ENCODE results near the gene SNRK. TPM values are rescaled to one million over a fixed set of nuclear protein-coding genes. Genes with fewer than 3 reads are reported as not detected.

SNRK gene
- total RNA-seq, 1 experiment from 2014 or later, result 9.7 TPM

DNA sequence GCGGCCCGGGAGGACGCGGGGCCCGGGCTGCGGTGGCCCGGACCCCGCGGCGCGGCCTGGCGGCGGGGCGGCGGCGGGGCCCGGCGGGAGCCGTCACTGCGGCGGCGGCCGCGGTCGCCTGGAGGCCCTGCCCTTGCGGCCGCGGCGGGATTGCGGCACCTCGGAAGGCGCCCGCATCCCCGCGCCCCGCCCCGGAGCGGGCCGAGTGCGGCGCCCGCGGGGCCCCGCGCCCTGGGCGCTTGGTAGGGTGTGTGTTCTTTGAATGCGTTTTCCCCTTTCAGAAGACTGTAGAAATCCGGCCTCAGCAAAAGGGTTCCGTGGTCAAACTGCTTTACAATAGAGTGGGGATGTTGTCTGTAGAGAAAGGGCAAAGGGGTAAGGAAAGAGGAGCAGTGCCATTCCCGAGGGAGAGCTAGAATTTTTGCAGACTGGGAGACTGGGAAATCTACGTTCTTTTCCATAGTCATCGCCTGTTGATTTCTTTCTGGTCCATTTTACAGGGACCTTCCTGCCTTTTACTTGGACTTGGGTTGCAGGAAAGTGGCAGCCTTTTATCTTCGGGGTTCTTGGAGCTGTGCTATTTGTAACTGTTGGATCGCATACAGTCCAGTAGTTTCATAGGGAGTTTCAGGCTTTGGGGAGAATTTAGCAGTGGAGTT is 630 bp downstream of the SNRK start:
- no peaks in the 10 kb centered on the region; the same call in 1 of the 2 replicates for H3K36me3 ChIP-seq (replicated peaks; ENCODE audit: control insufficient read depth, insufficient read depth, low read length)
- H3K27me3 ChIP-seq (ENCODE audit: control insufficient read depth, insufficient read depth, low read length), result peaks cover 2% of the 10 kb centered on the region; the same call in 1 of the 2 replicates
- H3K4me3 ChIP-seq (ENCODE audit: insufficient read depth, low read depth, low read length), result peak overlapping the region; percentile 70
- DNase-seq, result peak; percentile 78

DNA sequence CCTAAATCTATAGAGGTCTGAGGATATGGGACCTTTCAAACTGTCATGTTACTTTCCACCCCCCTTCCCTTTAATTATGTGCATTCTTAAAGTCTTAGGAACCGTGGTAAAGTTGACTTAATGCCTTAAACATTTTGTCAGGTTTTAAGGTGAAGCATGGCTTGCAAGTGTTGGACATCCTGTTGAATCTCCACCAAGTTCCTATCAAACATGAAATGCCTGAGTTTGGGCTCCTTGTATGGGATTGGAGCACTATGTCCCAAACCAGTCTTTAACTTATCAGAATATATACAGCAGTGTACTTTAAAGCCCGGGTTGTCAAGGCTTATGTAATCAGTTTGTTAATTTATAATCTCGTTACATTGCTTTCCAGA is 1.1 kb downstream of the SNRK start:
- no peak for DNase-seq
- H3K27me3 ChIP-seq (ENCODE audit: control insufficient read depth, insufficient read depth, low read length), result peaks cover 2% of the 10 kb centered on the region; the same call in 1 of the 2 replicates
- no peaks in the 10 kb centered on the region; the same call in 1 of the 2 replicates for H3K36me3 ChIP-seq (replicated peaks; ENCODE audit: control insufficient read depth, insufficient read depth, low read length)
- H3K4me3 ChIP-seq (ENCODE audit: insufficient read depth, low read depth, low read length), result peak overlapping the region; percentile 70

DNA sequence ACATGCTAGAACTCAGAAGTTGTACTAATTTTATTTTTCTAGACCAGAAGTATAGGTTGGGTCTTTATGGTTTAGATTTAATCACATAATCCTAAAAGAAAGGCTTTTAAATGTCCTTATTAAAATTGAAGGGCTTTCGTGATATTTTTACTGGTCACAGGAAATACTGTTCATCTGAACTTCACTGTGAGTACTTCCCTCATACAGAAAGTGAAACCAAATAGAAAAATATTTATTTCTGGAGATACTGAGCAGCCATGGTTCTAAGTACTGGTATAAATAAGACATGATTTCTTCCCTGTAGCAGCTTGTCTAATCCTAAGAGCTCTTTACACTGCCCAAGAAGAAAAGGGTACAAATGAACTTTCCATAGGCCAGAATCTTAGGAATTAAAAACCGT is 2.0 kb downstream of the SNRK start:
- no peak for DNase-seq
- no peak overlapping the region for H3K4me3 ChIP-seq (ENCODE audit: insufficient read depth, low read depth, low read length)
- peaks cover 2% of the 10 kb centered on the region; the same call in 1 of the 2 replicates for H3K27me3 ChIP-seq (ENCODE audit: control insufficient read depth, insufficient read depth, low read length)
- H3K36me3 ChIP-seq (replicated peaks; ENCODE audit: control insufficient read depth, insufficient read depth, low read length), result no peaks in the 10 kb centered on the region; the same call in 1 of the 2 replicates

DNA sequence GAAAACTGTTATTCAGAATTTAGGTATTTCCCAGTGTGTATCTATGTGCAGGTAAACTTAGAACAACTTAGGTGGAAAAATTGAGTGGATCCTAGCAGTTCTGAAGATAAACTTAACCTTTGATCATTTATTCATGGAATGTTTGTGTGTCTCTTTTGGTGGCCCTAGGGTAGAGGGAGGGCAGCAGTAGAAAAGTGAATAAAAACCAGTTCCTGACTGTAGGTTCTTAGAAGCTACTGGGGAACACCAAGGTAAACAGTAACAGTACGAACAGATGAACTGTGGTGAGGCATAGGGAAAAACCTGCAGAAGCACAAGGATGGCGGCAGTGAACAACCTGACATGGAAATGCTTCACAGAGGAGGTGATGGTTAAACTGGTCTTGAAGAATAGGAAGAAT is 2.5 kb downstream of the SNRK start:
- DNase-seq, result no peak
- Histone ChIP-seq H3K36me3 (replicated peaks; ENCODE audit: control insufficient read depth, insufficient read depth, low read length) (no peaks in the 10 kb centered on the region; the same call in 1 of the 2 replicates), H3K27me3 (ENCODE audit: control insufficient read depth, insufficient read depth, low read length) (peaks cover 2% of the 10 kb centered on the region; the same call in 1 of the 2 replicates), H3K4me3 (ENCODE audit: insufficient read depth, low read depth, low read length) (no peak overlapping the region)

DNA sequence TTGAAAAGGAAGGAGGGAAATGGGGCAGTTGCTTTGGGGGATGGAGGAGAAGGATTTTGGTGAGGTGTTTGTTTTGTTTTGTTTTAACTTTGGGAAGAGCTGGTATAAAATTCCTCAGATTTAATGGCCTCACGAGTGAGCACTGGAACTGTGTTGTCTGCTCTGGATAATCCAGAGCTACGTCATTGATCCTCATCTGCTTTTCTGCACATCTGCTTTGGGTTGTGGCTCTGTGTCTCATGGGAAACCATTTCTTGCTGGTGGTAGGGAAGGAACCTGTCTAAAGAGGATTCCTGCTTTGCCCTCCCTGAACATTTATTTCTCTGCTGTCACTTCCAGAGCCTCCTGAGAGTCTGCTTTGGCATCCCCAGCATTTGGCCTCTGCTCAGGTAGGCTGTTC is 3.1 kb downstream of the SNRK start:
- Histone ChIP-seq H3K4me3 (ENCODE audit: insufficient read depth, low read depth, low read length) (no peak overlapping the region), H3K27me3 (ENCODE audit: control insufficient read depth, insufficient read depth, low read length) (peaks cover 2% of the 10 kb centered on the region; the same call in 1 of the 2 replicates), H3K36me3 (replicated peaks; ENCODE audit: control insufficient read depth, insufficient read depth, low read length) (no peaks in the 10 kb centered on the region; the same call in 1 of the 2 replicates)
- DNase-seq, result no peak

DNA sequence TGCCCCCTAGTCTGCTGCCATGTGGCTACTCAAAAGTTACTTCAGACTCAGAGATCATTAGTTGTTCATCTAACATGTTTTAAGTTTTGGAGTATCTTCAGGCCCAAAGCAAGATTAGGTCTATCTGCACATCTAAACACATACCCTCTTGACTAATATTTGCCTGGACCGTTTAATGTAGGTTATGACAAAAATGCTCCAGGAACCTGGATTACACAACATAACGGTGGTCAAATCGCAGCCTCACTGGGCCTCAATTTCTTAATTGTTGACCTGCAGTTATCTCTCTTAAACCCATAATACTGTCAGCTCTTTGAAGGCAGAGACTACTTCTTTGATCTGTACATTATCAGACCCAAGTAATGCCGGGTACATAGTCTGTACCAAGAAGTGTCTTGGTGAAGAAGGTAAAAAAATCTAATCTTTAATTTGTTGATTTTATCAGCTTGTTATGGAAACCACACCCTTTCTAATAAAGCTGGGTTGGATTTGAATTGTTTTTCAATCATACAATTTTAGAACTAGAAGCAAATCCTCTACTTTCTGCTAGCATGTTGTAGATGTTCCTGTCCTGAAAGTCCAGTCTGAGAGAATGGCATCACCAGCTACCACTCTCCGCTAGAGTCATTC is 3.6 kb downstream of the SNRK start:
- no peak for DNase-seq
- H3K27me3 ChIP-seq (ENCODE audit: control insufficient read depth, insufficient read depth, low read length), result peaks cover 2% of the 10 kb centered on the region; the same call in 1 of the 2 replicates
- H3K36me3 ChIP-seq (replicated peaks; ENCODE audit: control insufficient read depth, insufficient read depth, low read length), result no peaks in the 10 kb centered on the region; the same call in 1 of the 2 replicates
- H3K4me3 ChIP-seq (ENCODE audit: insufficient read depth, low read depth, low read length), result no peak overlapping the region

DNA sequence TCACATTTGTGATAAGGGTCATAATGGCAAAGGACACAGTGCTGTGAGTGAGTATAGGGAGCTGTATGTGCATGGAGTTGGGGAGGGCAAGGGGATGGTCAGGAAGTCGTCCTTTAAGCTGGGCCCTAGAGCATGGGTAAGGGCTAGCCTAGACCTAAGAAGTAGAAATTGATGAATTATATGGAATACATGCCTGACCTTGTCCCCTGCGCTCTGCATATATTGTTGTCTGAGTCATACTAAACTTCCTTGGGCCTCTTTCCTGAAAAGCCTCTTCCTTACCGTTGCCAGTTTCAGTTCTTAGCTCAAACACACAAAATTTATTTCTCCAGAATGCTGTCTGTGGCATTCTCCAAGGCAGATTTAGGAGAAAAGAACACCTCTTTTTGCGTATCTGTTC is 4.6 kb downstream of the SNRK start:
- H3K27me3 ChIP-seq (ENCODE audit: control insufficient read depth, insufficient read depth, low read length), result peaks cover 2% of the 10 kb centered on the region; the same call in 1 of the 2 replicates
- DNase-seq, result no peak
- H3K4me3 ChIP-seq (ENCODE audit: insufficient read depth, low read depth, low read length), result no peak overlapping the region
- no peaks in the 10 kb centered on the region; the same call in 1 of the 2 replicates for H3K36me3 ChIP-seq (replicated peaks; ENCODE audit: control insufficient read depth, insufficient read depth, low read length)

DNA sequence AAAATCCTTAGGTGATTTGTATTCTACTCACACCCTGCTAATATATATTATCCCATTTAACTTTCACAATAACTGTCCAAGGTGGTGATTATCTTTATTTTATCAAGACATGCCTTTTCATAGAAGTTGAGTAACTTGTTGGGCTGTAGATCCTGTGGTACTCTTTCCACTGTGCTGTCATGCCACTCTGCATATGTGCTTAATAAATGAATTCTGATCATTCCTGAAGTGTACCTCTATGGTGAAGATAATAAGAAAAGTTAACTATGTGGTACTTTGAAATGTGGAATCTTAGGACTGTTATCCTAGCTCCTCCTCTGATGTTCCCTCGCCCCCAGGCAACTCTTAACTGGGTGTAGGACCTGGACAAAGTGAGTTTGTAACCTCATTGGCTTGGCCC is 5.2 kb downstream of the SNRK start:
- Histone ChIP-seq H3K27me3 (ENCODE audit: control insufficient read depth, insufficient read depth, low read length) (peaks cover 2% of the 10 kb centered on the region; the same call in 1 of the 2 replicates), H3K4me3 (ENCODE audit: insufficient read depth, low read depth, low read length) (no peak overlapping the region), H3K36me3 (replicated peaks; ENCODE audit: control insufficient read depth, insufficient read depth, low read length) (no peaks in the 10 kb centered on the region; the same call in 1 of the 2 replicates)
- DNase-seq, result no peak

DNA sequence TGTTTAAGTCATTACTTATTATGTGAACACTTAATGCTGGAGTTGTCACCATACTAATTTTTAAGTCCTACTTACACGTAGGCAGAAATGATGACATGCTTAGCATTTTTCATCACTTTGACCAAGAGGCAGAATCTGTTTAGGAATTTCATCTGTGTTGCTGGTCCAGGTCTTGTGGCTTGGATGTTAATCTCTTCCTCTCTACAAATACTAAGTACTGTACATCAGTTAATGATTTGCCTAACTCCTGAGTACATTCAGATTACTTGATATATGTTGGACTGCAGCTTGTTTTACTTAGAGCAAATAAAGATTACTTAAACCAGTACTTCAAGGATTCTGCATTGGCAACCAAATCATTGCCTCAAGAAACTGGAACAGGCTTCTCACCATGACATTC is 8.6 kb downstream of the SNRK start:
- no peaks in the 10 kb centered on the region; the same call in 1 of the 2 replicates for H3K36me3 ChIP-seq (replicated peaks; ENCODE audit: control insufficient read depth, insufficient read depth, low read length)
- DNase-seq, result no peak

DNA sequence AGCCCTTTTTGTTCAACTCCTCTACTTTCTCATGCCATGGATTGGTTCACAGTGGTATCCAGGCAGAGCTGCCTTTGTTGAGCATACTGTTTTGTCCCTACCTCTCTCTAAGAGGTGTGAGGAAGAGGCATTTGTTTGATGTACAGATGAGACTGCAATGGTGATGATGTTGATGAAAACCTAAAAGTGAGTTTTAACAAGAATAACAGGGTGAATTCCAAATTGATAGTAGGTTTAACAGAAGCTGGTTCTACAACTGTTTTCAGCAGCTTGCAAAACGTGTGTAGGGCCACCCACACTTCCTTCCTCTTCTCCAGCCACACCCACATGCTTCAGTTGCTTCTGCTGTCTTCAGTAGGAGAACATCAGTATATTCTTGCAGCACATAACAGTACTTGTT is 10.2 kb downstream of the SNRK start:
- H3K36me3 ChIP-seq (replicated peaks; ENCODE audit: control insufficient read depth, insufficient read depth, low read length), result no peaks in the 10 kb centered on the region; the same call in 1 of the 2 replicates
- H3K27me3 ChIP-seq (ENCODE audit: control insufficient read depth, insufficient read depth, low read length), result no peaks in the 10 kb centered on the region
- no peak for DNase-seq
- no peak overlapping the region for H3K4me3 ChIP-seq (ENCODE audit: insufficient read depth, low read depth, low read length)

More for the DNA sequence above, 8.6 kb downstream of the SNRK start:
- no peak overlapping the region for H3K4me3 ChIP-seq (ENCODE audit: insufficient read depth, low read depth, low read length)
- H3K27me3 ChIP-seq (ENCODE audit: control insufficient read depth, insufficient read depth, low read length), result no peaks in the 10 kb centered on the region

DNA sequence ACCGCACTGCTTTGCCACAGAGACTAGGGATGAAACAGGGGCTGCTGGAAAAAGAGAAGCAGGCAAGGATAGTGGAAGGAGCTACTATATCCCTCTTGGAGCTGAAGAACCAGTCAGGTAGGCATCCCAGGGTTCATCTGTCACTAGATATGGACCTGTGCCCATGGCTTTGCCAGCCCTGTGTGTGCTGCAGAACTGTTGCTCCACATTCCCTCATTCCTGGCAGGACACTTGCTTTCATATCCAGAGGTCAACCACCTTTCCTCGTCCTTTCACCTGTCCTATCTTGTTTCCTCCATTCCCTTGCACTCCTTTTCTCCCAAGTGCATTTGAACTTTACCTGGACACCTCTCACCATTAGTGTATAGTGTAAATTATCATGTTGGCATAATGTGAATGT is 12.0 kb downstream of the SNRK start:
- DNase-seq, result no peak
- Histone ChIP-seq H3K4me3 (ENCODE audit: insufficient read depth, low read depth, low read length) (no peak overlapping the region), H3K27me3 (ENCODE audit: control insufficient read depth, insufficient read depth, low read length) (no peaks in the 10 kb centered on the region)

DNA sequence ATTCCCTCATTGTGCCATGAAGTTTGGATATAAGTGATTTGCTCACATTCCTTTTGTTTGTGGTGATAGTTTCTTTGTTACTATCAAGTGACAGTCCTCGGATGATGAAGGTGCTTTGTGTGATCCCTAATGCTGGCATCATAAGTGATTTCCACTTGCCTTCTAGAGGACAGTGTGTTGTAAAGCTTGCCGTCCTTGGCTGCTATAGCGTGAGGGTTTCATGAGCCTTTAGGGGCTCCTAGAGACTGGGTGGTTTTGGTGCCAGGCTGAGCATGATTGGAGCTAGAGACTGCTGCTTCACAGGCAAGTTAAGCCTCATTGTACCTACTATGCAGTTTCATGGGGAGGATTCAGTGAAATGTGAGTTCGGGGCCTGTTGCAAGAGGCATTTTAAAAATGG is 12.4 kb downstream of the SNRK start:
- Histone ChIP-seq H3K27me3 (ENCODE audit: control insufficient read depth, insufficient read depth, low read length) (no peaks in the 10 kb centered on the region), H3K4me3 (ENCODE audit: insufficient read depth, low read depth, low read length) (no peak overlapping the region), H3K36me3 (replicated peaks; ENCODE audit: control insufficient read depth, insufficient read depth, low read length) (no peaks in the 10 kb centered on the region; the same call in 1 of the 2 replicates)
- no peak for DNase-seq

More for the DNA sequence above, 12.0 kb downstream of the SNRK start:
- no peaks in the 10 kb centered on the region; the same call in 1 of the 2 replicates for H3K36me3 ChIP-seq (replicated peaks; ENCODE audit: control insufficient read depth, insufficient read depth, low read length)

DNA sequence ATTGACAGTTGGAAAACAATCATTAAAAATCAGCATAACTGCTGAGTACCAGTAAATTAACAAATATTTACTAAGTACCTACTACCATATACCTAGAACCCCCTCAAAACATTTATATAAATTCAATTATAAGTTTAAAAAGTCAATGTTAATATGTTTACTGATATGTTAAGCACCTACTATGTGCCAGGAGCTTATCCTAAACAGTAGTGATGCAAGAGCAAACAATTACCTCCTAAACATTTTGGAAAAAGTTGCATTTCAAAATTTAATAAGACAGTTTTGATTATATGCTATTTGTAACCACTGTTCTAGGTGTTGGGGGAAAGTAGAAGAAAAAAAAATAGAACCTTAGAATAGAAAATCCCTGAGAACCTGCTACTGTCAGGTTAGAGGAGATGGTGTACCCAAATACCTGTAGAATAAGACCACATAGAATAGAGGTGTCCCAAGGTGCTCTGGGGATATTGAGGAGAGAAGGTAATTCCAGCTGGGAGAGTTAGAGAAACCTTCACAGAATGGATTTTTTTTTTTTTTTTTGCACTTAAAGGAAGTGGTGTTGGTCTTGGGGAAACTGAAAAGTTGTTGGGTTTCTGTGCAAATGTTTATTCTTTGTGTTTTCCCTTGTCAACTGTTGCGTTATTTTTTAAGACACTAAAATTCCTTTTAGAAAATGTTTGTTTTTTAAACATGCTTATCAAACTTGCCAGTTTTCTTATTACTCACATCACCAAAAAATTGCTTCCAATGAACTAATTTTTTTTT is 16.0 kb downstream of the SNRK start:
- H3K27me3 ChIP-seq (ENCODE audit: control insufficient read depth, insufficient read depth, low read length), result no peaks in the 10 kb centered on the region
- no peak overlapping the region for H3K4me3 ChIP-seq (ENCODE audit: insufficient read depth, low read depth, low read length)
- H3K36me3 ChIP-seq (replicated peaks; ENCODE audit: control insufficient read depth, insufficient read depth, low read length), result no peaks in the 10 kb centered on the region; the same call in 1 of the 2 replicates
- no peak for DNase-seq

DNA sequence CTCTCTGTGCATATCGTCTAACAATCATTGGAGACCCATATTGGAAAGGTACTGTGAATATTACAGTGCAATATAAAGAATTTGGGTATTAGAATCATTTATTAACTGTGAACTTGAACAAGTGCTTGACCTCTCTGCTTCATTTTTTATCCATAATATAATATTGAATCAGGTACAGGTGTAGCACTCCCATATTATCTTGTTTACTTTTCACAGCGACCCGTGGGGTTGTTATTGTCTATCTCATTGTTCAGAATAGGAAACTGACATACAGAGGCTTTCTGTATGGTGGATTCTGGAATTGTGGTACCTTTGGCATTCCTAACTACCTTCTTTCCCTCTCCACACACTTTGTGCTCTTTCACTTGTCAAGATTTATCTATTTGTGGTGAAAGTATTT is 17.8 kb downstream of the SNRK start:
- no peaks in the 10 kb centered on the region for H3K36me3 ChIP-seq (replicated peaks; ENCODE audit: control insufficient read depth, insufficient read depth, low read length)
- no peak overlapping the region for H3K4me3 ChIP-seq (ENCODE audit: insufficient read depth, low read depth, low read length)
- no peak for DNase-seq
- H3K27me3 ChIP-seq (ENCODE audit: control insufficient read depth, insufficient read depth, low read length), result no peaks in the 10 kb centered on the region
